HEK293 (cell line): ENCODE results near the gene TK1.

Experiments used
- CTCF ChIA-PET: fragments of 350-600 bp; formaldehyde crosslinking; extraction: SDS; loops from one replicate; lab custom pipeline; 2021; ENCODE audit warnings: antibody characterized with exemption; lab: Yijun Ruan, JAX
- POLR2A ChIA-PET: fragments of 300-600 bp; formaldehyde crosslinking; extraction: SDS; loops from one replicate; lab custom pipeline; 2020; ENCODE audit warnings: antibody characterized with exemption, inconsistent platforms; lab: Yijun Ruan, JAX
- H3K27ac ChIP-seq: fragments of 200-500 bp; sonication (Bioruptor generic); 2 replicates; pipeline ENCODE4 v1.5.1; 2014; ENCODE audit warnings: low read depth, low read length, control low read depth, inconsistent platforms; ENCODE audit errors: extremely low read depth
- H3K36me3 ChIP-seq, 2 experiments: fragments of 200-500 bp in 1 of 2; sonication (Bioruptor generic) in 1 of 2; 1 replicate in 1 of 2; 2 replicates in 1 of 2; pipeline ENCODE4 v1.5.1; 2014 to 2017; ENCODE audit warnings: inconsistent platforms in 2 of 2, low read length in 2 of 2; ENCODE audit not compliant: control insufficient read depth in 2 of 2, insufficient read depth in 1 of 2
- H3K4me1 ChIP-seq: fragments of 200-500 bp; sonication (Bioruptor generic); 2 replicates; pipeline ENCODE4 v1.5.1; 2014; ENCODE audit warnings: mild to moderate bottlenecking, low read length, inconsistent platforms; ENCODE audit not compliant: control insufficient read depth, insufficient read depth
- H3K4me3 ChIP-seq: 2 replicates; pipeline ENCODE4 v1.5.1; 2011; ENCODE audit warnings: low read depth, mild to moderate bottlenecking, control low read depth, low read length, moderate library complexity
- H3K9me3 ChIP-seq: fragments of 200-500 bp; sonication (Bioruptor generic); 2 replicates; pipeline ENCODE4 v1.5.1; 2014; ENCODE audit warnings: low read depth, low read length, inconsistent platforms; ENCODE audit not compliant: control insufficient read depth, insufficient read depth
- KLF16 ChIP-seq: fragments of 450-650 bp; formaldehyde crosslinking; IDR thresholded peaks from 2 replicates; pipeline ENCODE4 v1.5.1; 2017; ENCODE audit warnings: missing biosample characterization, missing genetic modification characterization
- KLF7 ChIP-seq: fragments of 450-650 bp; formaldehyde crosslinking; IDR thresholded peaks from 2 replicates; pipeline ENCODE4 v1.5.1; 2016; ENCODE audit warnings: missing biosample characterization, missing genetic modification characterization, borderline replicate concordance
- KLF8 ChIP-seq: fragments of 450-650 bp; formaldehyde crosslinking; IDR thresholded peaks from 2 replicates; pipeline ENCODE4 v1.5.1; 2016; ENCODE audit warnings: missing biosample characterization, missing genetic modification characterization
- MEIS1 ChIP-seq: sonication (generic); formaldehyde crosslinking; IDR thresholded peaks from 2 replicates; pipeline ENCODE4 v1.8.1; 2022; ENCODE audit warnings: missing genetic modification reagents, mild to moderate bottlenecking, borderline replicate concordance
- PATZ1 ChIP-seq: fragments of 450-650 bp; formaldehyde crosslinking; IDR thresholded peaks from 2 replicates; pipeline ENCODE4 v1.5.1; 2016; ENCODE audit warnings: missing biosample characterization, missing genetic modification characterization
- ZFHX2 ChIP-seq: fragments of 450-650 bp; formaldehyde crosslinking; conservative IDR thresholded peaks from 2 replicates; pipeline ENCODE4 v1.5.1; 2016; ENCODE audit warnings: missing biosample characterization, missing genetic modification characterization
- ZFP37 ChIP-seq: fragments of 450-650 bp; formaldehyde crosslinking; IDR thresholded peaks from 2 replicates; pipeline ENCODE4 v1.5.1; 2016; ENCODE audit warnings: missing biosample characterization, missing genetic modification characterization
- ZIC2 ChIP-seq: fragments of 450-650 bp; formaldehyde crosslinking; IDR thresholded peaks from 2 replicates; pipeline ENCODE4 v1.5.1; 2016; ENCODE audit warnings: missing biosample characterization, missing genetic modification characterization
- ZNF10 ChIP-seq: fragments of 450-650 bp; formaldehyde crosslinking; IDR thresholded peaks from 2 replicates; pipeline ENCODE4 v1.5.1; 2017; ENCODE audit warnings: missing biosample characterization, missing genetic modification characterization
- ZNF138 ChIP-seq: fragments of 450-650 bp; formaldehyde crosslinking; IDR thresholded peaks from 2 replicates; pipeline ENCODE4 v1.5.1; 2016; ENCODE audit warnings: missing biosample characterization, missing genetic modification characterization, borderline replicate concordance
- ZNF23 ChIP-seq: fragments of 450-650 bp; formaldehyde crosslinking; IDR thresholded peaks from 2 replicates; pipeline ENCODE4 v1.5.1; 2016; ENCODE audit warnings: missing biosample characterization, missing genetic modification characterization, borderline replicate concordance
- ZNF26 ChIP-seq: fragments of 450-650 bp; formaldehyde crosslinking; IDR thresholded peaks from 2 replicates; pipeline ENCODE4 v1.5.1; 2016; ENCODE audit warnings: missing biosample characterization, missing genetic modification characterization
- ZNF280D ChIP-seq: fragments of 450-650 bp; formaldehyde crosslinking; IDR thresholded peaks from 2 replicates; pipeline ENCODE4 v1.5.1; 2016; ENCODE audit warnings: missing biosample characterization, missing genetic modification characterization
- ZNF398 ChIP-seq: fragments of 450-650 bp; formaldehyde crosslinking; IDR thresholded peaks from 2 replicates; pipeline ENCODE4 v1.5.1; 2017; ENCODE audit warnings: missing biosample characterization, missing genetic modification characterization
- ZNF510 ChIP-seq: fragments of 450-650 bp; formaldehyde crosslinking; IDR thresholded peaks from 2 replicates; pipeline ENCODE4 v1.5.1; 2018; ENCODE audit warnings: mild to moderate bottlenecking, missing genetic modification characterization, missing biosample characterization; ENCODE audit not compliant: insufficient replicate concordance
- ZNF639 ChIP-seq: fragments of 450-650 bp; formaldehyde crosslinking; IDR thresholded peaks from 2 replicates; pipeline ENCODE4 v1.5.1; 2016; ENCODE audit warnings: missing biosample characterization, missing genetic modification characterization
- TF ChIP-seq, protein P1 (sequence below): fragments of 450-650 bp; formaldehyde crosslinking; IDR thresholded peaks from 2 replicates; pipeline ENCODE4 v1.5.1; 2016; ENCODE audit warnings: missing biosample characterization, missing genetic modification characterization, borderline replicate concordance
- TF ChIP-seq, protein P2 (sequence below): fragments of 450-650 bp; formaldehyde crosslinking; IDR thresholded peaks from 2 replicates; pipeline ENCODE4 v1.5.1; 2016; ENCODE audit warnings: missing biosample characterization, missing genetic modification characterization

Gene TK1

DNA sequence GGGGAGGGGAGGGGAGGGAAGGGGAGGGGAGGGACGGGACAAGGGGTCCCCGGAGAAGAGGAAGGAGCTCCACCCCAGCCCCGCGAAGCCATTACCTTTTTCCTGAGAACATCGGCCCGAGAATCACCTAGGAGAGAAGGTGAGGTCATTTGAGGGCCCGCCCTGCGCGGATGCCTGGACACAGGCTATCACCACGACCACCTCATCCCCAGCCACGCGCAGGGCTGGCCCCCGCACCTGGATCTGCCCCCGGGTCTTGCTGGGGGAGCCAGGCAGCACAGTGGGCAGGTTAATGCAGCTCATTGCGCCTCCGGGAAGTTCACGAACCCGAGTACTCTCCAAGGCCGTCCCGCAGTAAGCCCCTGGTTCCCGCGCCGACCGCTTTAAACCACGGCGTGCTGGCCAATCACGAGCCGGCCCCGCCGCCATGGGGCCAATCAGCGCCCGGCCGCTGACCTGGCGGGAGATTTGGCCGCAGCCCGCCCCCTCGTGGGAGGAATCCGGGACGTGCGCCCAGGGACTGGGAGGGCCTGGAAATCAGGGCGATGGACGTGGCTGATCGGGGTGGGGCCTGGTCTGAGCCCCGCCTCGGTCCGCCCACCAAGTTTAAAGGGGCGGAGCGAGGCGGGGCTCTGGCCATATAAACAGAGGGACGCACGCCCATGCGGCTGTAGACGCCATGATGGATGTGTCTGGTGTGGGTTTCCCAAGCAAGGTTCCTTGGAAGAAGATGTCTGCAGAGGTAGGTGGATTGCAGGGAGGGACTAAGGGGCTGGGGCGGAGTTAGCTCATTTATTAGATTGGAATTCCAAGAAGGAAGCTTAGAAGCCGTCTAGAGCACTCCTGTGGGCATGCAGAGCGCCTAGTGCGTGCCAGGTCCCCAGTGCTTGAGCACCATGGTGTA, at the start of gene TK1, which contains the start of gene AFMID:
Gene TK1 (minus strand): TSS at position 361 of the 904 bp plus-strand sequence. CDS start 58 bp downstream, at position 303.
Gene AFMID (plus strand): TSS at position 671 of the 904 bp plus-strand sequence. CDS start 9 bp downstream, at position 680.
- peaks cover 14 to 53% of the 10 kb centered on the region in 2 experiments; a peak in 2 of 3 replicates for H3K36me3 ChIP-seq
- peak within 1 kb of the TSS; percentile 72 for H3K27ac ChIP-seq
- peaks cover 2% of the 10 kb centered on the region for H3K4me1 ChIP-seq
- no peaks in the 10 kb centered on the region for H3K9me3 ChIP-seq
- H3K4me3 ChIP-seq: peak within 1 kb of the TSS; percentile 53
- POLR2A ChIA-PET: interaction anchor here (0.6 to 3.2 kb wide), 36 partner anchors 9 to 888 kb away, joined by 3 to 48 read pairs (median 6); partner anchors contain the start of genes BIRC5, ENGASE, SYNGR2 and TNRC6C
- CTCF ChIA-PET: interaction anchor here (0.6 to 7.8 kb wide), 26 partner anchors 12 to 1269 kb away, joined by 3 to 94 read pairs (median 4); no protein-coding TSS in a partner anchor
- TF ChIP-seq KLF8 (tag by site-specific recombination) (peak; percentile 96), KLF16 (tag by site-specific recombination) (peak; percentile 69), ZFHX2 (tag by site-specific recombination) (peak; percentile 92), MEIS1 (no peak), PATZ1 (tag by site-specific recombination) (peak; percentile 95), ZNF639 (tag by site-specific recombination) (peak; percentile 45), ZIC2 (tag by site-specific recombination) (peak; percentile 52), ZNF10 (tag by site-specific recombination) (peak; percentile 29; the same call in 1 of the 2 replicates), ZNF138 (tag by site-specific recombination) (no peak), ZNF23 (tag by site-specific recombination) (no peak), KLF7 (tag by site-specific recombination) (peak; percentile 63), ZNF510 (tag by site-specific recombination) (no peak), ZNF398 (peak; percentile 75), ZNF26 (no peak), ZNF280D (tag by site-specific recombination) (no peak), ZFP37 (tag by site-specific recombination) (no peak)
- TF ChIP-seq, protein P1, sequence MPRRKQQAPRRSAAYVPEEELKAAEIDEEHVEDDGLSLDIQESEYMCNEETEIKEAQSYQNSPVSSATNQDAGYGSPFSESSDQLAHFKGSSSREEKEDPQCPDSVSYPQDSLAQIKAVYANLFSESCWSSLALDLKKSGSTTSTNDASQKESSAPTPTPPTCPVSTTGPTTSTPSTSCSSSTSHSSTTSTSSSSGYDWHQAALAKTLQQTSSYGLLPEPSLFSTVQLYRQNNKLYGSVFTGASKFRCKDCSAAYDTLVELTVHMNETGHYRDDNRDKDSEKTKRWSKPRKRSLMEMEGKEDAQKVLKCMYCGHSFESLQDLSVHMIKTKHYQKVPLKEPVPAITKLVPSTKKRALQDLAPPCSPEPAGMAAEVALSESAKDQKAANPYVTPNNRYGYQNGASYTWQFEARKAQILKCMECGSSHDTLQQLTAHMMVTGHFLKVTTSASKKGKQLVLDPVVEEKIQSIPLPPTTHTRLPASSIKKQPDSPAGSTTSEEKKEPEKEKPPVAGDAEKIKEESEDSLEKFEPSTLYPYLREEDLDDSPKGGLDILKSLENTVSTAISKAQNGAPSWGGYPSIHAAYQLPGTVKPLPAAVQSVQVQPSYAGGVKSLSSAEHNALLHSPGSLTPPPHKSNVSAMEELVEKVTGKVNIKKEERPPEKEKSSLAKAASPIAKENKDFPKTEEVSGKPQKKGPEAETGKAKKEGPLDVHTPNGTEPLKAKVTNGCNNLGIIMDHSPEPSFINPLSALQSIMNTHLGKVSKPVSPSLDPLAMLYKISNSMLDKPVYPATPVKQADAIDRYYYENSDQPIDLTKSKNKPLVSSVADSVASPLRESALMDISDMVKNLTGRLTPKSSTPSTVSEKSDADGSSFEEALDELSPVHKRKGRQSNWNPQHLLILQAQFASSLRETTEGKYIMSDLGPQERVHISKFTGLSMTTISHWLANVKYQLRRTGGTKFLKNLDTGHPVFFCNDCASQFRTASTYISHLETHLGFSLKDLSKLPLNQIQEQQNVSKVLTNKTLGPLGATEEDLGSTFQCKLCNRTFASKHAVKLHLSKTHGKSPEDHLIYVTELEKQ: peak; percentile 29; the same call in 1 of the 2 replicates
- TF ChIP-seq, protein P2, sequence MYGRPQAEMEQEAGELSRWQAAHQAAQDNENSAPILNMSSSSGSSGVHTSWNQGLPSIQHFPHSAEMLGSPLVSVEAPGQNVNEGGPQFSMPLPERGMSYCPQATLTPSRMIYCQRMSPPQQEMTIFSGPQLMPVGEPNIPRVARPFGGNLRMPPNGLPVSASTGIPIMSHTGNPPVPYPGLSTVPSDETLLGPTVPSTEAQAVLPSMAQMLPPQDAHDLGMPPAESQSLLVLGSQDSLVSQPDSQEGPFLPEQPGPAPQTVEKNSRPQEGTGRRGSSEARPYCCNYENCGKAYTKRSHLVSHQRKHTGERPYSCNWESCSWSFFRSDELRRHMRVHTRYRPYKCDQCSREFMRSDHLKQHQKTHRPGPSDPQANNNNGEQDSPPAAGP (tag by site-specific recombination): peak; percentile 89
